Ovary (tissue), 9 donors: ENCODE data around the gene NFKB2. TPM values are rescaled to one million over a fixed set of nuclear protein-coding genes. Genes with fewer than 3 reads are reported as not detected.

Experiments used
- DNase-seq, 5 donors: peaks; one replicate each; pipeline ENCODE4 v3.0.0-alpha.2; 2019 to 2020
- H3K27ac ChIP-seq, 2 donors: fragments of 200-600 bp; one replicate each; pipeline versions ENCODE4 v1.5.1 to v1.8.0; 2019 to 2022
- H3K27me3 ChIP-seq: fragments of 200-600 bp; one replicate; pipeline ENCODE4 v1.8.0; 2022
- H3K36me3 ChIP-seq: fragments of 200-600 bp; sonication (generic); one replicate; pipeline ENCODE4 v1.5.1; 2019
- H3K4me1 ChIP-seq: one replicate; pipeline ENCODE4 v1.8.1; 2013; ENCODE audit warnings: mild to moderate bottlenecking, moderate library complexity; ENCODE audit not compliant: insufficient read depth
- H3K4me3 ChIP-seq: fragments of 200-600 bp; sonication (generic); one replicate; pipeline ENCODE4 v1.5.1; 2017
- H3K9me3 ChIP-seq, 2 donors: fragments of 200-600 bp in 1 of 2; sonication (generic) in 1 of 2; one replicate each; pipeline versions ENCODE4 v1.5.1 to v1.8.1; 2013 to 2019; ENCODE audit warnings: mild to moderate bottlenecking in 1 of 2, moderate library complexity in 1 of 2
- EP300 ChIP-seq: sonication (generic); formaldehyde crosslinking; IDR thresholded peaks from one replicate; pipeline ENCODE4 v1.6.1; 2017; ENCODE audit warnings: antibody characterized with exemption
- POLR2A ChIP-seq: fragments of 450-650 bp; IDR thresholded peaks from one replicate; pipeline ENCODE4 v1.6.1; 2017; ENCODE audit warnings: antibody characterized with exemption, mild to moderate bottlenecking, moderate library complexity
- WGBS, 3 donors: extraction: QIAGEN DNeasy Blood & Tissue Kit in 1 of 3; methylation state at CpG; one replicate each; pipeline versions ENCODE4 v1.1.5 to v1.1.7; 2013 to 2017; 5-methylcytosine and 5-hydroxymethylcytosine counted together
- intact Hi-C, 4 donors: fragments of 100-400 bp; cut with DNase I; formaldehyde crosslinking; loops; one replicate each; pipeline versions ENCODE4 v1.11.0 to v1.15.1; 2022 to 2023
- polyA plus RNA-seq, 2 donors: library from polyadenylated mRNA; stranded (reverse); fragments of 200-250 nt in 1 of 2; fragments of 350-450 nt in 1 of 2; fragmentation: Illumina TruSeq in 1 of 2; extraction: RNeasy Lipid Tissue Mini Kit (QIAGEN cat#74804) in 1 of 2; gene quantifications; one replicate each; pipeline ENCODE4 v1.2.3, GENCODE V29; 2013 to 2014
- total RNA-seq, 7 donors: library from RNA; depleted of rRNA in 2 of 7; stranded (reverse); fragments of >200 nt in 2 of 7; fragmentation: NEBNext Ultra II Directional in 3 of 7; extraction: Animal tissue kit (Norgen Biotek cat#: 25700) in 3 of 7; gene quantifications; one replicate each; pipeline versions ENCODE4 v1.1.0 to v1.2.4, GENCODE V29; 2016 to 2023
- TF ChIP-seq, protein P1 (sequence below), 3 donors: fragments of 450-650 bp in 2 of 3; fragments of 200-600 bp in 1 of 3; IDR thresholded peaks; one replicate each; pipeline versions ENCODE4 v1.5.1 to v1.8.0; 2016 to 2022; ENCODE audit warnings: antibody characterized with exemption in 3 of 3, mild to moderate bottlenecking in 1 of 3
- donor health status: DM: no; HTN: no; CAD: no; lungs with moderate emphysema.
- donor health status: DM: no; HTN: no; CAD: no.
- donor health status: Bipolar disorder and iron deficiency.
- donor health status: DM: yes; HTN: yes; CAD: no.
- donor health status: DM: no; HTN: no; CAD: no.
- donor health status: DM: yes; HTN: yes; CAD: no.

Gene NFKB2
- total and polyA plus RNA-seq, 9 donors, result 16.3 to 42.6 (median 32.7) TPM

DNA sequence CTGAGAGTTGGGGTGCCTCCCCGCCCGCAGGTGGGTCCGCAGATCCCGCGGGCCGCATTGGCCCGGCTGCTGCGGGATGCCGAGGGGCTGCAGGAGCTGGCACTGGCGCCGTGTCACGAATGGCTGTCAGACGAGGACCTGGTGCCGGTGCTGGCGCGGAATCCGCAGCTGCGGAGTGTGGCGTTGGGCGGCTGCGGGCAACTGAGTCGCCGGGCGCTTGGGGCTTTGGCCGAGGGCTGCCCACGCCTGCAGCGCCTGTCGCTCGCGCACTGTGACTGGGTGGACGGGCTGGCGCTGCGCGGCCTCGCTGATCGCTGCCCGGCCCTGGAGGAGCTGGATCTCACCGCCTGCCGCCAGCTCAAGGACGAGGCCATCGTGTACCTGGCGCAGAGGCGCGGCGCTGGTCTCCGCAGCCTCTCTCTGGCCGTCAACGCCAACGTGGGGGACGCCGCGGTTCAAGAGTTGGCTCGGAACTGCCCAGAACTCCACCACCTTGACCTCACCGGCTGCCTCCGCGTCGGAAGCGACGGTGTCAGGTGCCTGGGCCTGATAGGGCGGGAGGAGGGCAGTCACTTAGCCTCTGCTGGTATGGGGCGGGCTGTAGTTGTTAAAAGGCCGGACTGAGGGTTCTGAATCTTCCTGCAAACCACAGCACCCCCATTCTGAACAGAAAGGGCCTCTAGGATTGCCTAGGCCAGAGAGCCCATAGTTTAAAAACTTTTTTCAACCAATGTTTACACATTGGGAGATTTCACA lies 26.4 kb downstream of the NFKB2 start:
- Histone ChIP-seq H3K9me3 (no peaks in the 10 kb centered on the region), H3K4me1 (peaks cover 21% of the 10 kb centered on the region), H3K27ac (peak overlapping the region; percentile 73 to 89), H3K4me3 (peak overlapping the region; percentile 98), H3K27me3 (no peaks in the 10 kb centered on the region), H3K36me3 (no peaks in the 10 kb centered on the region)
- DNase-seq, result peak in 3 of 5 donors; percentile 24 to 58 (median 57)
- WGBS, 3 donors, result 1% methylated on average over 62 of the region's 62 CpGs
- TF ChIP-seq POLR2A, result no peak
- no peak for TF ChIP-seq EP300
- TF ChIP-seq, protein P1, sequence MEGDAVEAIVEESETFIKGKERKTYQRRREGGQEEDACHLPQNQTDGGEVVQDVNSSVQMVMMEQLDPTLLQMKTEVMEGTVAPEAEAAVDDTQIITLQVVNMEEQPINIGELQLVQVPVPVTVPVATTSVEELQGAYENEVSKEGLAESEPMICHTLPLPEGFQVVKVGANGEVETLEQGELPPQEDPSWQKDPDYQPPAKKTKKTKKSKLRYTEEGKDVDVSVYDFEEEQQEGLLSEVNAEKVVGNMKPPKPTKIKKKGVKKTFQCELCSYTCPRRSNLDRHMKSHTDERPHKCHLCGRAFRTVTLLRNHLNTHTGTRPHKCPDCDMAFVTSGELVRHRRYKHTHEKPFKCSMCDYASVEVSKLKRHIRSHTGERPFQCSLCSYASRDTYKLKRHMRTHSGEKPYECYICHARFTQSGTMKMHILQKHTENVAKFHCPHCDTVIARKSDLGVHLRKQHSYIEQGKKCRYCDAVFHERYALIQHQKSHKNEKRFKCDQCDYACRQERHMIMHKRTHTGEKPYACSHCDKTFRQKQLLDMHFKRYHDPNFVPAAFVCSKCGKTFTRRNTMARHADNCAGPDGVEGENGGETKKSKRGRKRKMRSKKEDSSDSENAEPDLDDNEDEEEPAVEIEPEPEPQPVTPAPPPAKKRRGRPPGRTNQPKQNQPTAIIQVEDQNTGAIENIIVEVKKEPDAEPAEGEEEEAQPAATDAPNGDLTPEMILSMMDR (IDR thresholded peaks at IDR 0.05), result no peak
- intact Hi-C loops, result no loop called here

DNA sequence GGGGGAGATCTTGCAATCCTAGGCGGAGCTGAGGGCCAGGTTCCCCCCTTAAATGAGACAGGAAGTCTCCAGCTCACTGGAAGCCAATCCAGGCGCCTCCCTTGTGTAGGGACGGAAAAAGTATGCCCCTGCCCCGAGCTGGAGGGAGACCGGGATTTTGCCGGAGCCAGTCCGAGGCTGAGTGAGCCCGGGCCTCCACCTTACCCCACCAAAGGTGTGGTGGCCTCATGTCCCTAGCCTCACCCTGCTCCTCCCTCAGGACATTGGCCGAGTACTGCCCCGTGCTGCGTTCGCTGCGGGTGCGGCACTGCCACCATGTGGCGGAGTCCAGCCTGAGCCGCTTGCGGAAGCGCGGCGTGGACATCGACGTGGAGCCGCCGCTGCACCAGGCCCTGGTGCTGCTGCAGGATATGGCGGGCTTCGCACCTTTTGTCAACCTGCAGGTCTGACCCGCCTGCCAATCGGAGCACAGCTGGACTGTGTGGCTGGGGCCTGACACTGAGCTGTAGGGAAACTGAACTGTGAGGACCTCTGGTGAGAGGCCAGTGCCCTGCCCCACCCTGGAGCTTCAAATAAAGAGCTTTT lies 27.1 kb downstream of the NFKB2 start:
- intact Hi-C loops, result no loop called here
- peak overlapping the region in 1 of 2 donors; percentile 89 for H3K27ac ChIP-seq
- H3K4me3 ChIP-seq, result peak overlapping the region; percentile 98
- H3K9me3 ChIP-seq, result no peaks in the 10 kb centered on the region
- WGBS, 3 donors, result 3 to 7% (median 4%) methylated on average over 28 of the region's 28 CpGs
- peaks cover 21% of the 10 kb centered on the region for H3K4me1 ChIP-seq
- TF ChIP-seq POLR2A (no peak), EP300 (no peak)
- TF ChIP-seq, protein P1 (IDR thresholded peaks at IDR 0.05), result peak; percentile 42 to 72 (median 67)
- no peaks in the 10 kb centered on the region for H3K36me3 ChIP-seq
- peak; percentile 58 to 79 (median 70) for DNase-seq
- no peaks in the 10 kb centered on the region for H3K27me3 ChIP-seq

DNA sequence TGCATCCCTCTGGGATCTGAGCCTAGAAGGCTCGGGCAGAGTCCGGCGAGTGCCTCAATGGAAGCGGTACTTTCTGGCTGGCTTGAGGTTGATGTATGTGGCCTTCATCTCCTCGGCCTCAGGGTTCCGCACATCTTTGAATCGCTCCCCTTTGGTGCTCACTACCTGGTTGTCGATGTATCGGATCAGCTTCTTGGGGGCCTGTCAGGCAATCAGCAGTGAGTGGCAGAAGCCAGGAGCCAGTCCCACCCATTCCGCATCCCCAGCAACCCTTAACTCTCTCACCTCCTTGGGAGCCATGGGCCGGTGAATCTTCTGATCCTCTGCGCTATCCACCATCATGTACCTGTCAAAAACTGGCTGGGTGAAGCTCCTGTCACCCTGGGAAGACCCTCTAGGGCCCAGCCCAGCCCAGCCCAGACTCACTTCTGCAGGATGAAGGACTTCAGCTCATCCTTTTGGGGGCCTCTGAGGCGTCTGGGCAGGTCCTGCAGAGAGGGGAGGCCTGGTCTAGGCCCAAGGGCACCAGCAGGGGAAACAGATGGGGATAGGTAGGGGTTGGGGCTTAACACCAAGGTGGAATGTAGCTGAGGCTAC lies 28.0 kb downstream of the NFKB2 start:
- no peaks in the 10 kb centered on the region for H3K9me3 ChIP-seq
- no peaks in the 10 kb centered on the region for H3K27me3 ChIP-seq
- H3K4me1 ChIP-seq, result peaks cover 21% of the 10 kb centered on the region
- no peak overlapping the region for H3K4me3 ChIP-seq
- no peak overlapping the region for H3K27ac ChIP-seq
- intact Hi-C loops, result no loop called here
- H3K36me3 ChIP-seq, result no peaks in the 10 kb centered on the region
- peak in 1 of 5 donors; percentile 30 for DNase-seq
- TF ChIP-seq POLR2A (no peak), EP300 (no peak)
- TF ChIP-seq, protein P1 (IDR thresholded peaks at IDR 0.05), result no peak
- 80 to 89% (median 85%) methylated on average over 13 of the region's 13 CpGs for WGBS, 3 donors

DNA sequence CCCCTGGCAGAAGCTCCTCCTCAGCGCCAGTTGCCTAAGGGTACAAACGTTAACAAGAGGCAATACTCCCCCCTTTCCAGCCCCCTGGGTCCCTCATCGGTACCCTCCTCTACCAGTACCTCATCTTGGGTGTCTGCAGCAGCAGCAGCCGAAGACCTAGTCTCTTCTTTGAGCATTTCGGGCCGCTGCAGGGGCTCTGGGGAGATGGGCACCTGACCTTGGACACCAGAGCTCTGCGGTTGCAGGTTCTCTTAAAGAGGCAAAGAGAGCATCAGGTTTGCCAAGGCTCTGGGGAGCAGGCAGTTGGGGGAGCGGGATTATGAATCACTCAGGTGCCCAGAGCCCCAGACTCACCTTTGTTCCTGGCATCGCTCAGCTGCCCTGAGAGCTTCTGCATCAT lies 28.6 kb downstream of the NFKB2 start:
- no peaks in the 10 kb centered on the region for H3K27me3 ChIP-seq
- intact Hi-C loops, result no loop called here
- no peaks in the 10 kb centered on the region for H3K9me3 ChIP-seq
- no peak overlapping the region for H3K4me3 ChIP-seq
- H3K4me1 ChIP-seq, result peaks cover 19% of the 10 kb centered on the region
- WGBS, 3 donors, result 79 to 81% (median 80%) methylated on average over 9 of the region's 9 CpGs
- no peak for TF ChIP-seq POLR2A
- TF ChIP-seq, protein P1 (IDR thresholded peaks at IDR 0.05), result no peak
- DNase-seq, result peak in 1 of 5 donors; percentile 33
- no peak overlapping the region for H3K27ac ChIP-seq
- H3K36me3 ChIP-seq, result no peaks in the 10 kb centered on the region
